GM18526 (cell line): ENCODE data around the gene SRSF7.

Experiments
- POLR2A ChIP-seq: IDR thresholded peaks from 3 replicates; pipeline ENCODE4 v1.6.1; 2011; ENCODE audit not compliant: insufficient read length; ENCODE audit errors: extremely low read depth

The SRSF7 gene

GRCh38 chr2:38742797-38743559 is 8.2 kb downstream of the SRSF7 start:
- TF ChIP-seq POLR2A: no peak

- TF ChIP-seq POLR2A: no peak
These were observed 10.1 kb downstream of the SRSF7 start for GRCh38 chr2:38740851-38741731.

GRCh38 chr2:38739524-38739923 is 11.6 kb downstream of the SRSF7 start:
- TF ChIP-seq POLR2A: no peak

GRCh38 chr2:38737925-38738324 is 13.2 kb downstream of the SRSF7 start:
- no peak for TF ChIP-seq POLR2A

- TF ChIP-seq POLR2A: no peak
These were observed 15.2 kb downstream of the SRSF7 start for GRCh38 chr2:38735999-38736320.

GRCh38 chr2:38734299-38735058 is 16.7 kb downstream of the SRSF7 start:
- no peak for TF ChIP-seq POLR2A

GRCh38 chr2:38733300-38733971 is 17.7 kb downstream of the SRSF7 start:
- no peak for TF ChIP-seq POLR2A

GRCh38 chr2:38731684-38732221 is 19.4 kb downstream of the SRSF7 start:
- no peak for TF ChIP-seq POLR2A

GRCh38 chr2:38731090-38731489 is 20.1 kb downstream of the SRSF7 start:
- no peak for TF ChIP-seq POLR2A

GRCh38 chr2:38728694-38729093 is 22.5 kb downstream of the SRSF7 start:
- no peak for TF ChIP-seq POLR2A

- no peak for TF ChIP-seq POLR2A
These were observed 23.5 kb downstream of the SRSF7 start for GRCh38 chr2:38727661-38728060.

- TF ChIP-seq POLR2A: no peak
These were observed 28.0 kb downstream of the SRSF7 start for GRCh38 chr2:38723173-38723572.

GRCh38 chr2:38722271-38723061 is 28.7 kb downstream of the SRSF7 start:
- no peak for TF ChIP-seq POLR2A

GRCh38 chr2:38720613-38721241 is 30.4 kb downstream of the SRSF7 start:
- TF ChIP-seq POLR2A: no peak
